Hepatocyte (in vitro differentiated cells): ENCODE measurements around the gene ZMIZ1. TPM values are rescaled to one million over a fixed set of nuclear protein-coding genes. Genes with fewer than 3 reads are reported as not detected.

Experiments
- DNase-seq: peaks from one replicate; pipeline ENCODE4 v3.0.0-alpha.2; 2016; ENCODE audit warnings: low spot score
- H2AFZ ChIP-seq: fragments of 200-600 bp; sonication (generic); 2 replicates; pipeline ENCODE4 v1.6.0; 2016; ENCODE audit warnings: antibody characterized with exemption, mild to moderate bottlenecking
- H3K27ac ChIP-seq: fragments of 200-600 bp; sonication (generic); 2 replicates; pipeline ENCODE4 v1.5.1; 2016; ENCODE audit warnings: mild to moderate bottlenecking
- H3K27me3 ChIP-seq: fragments of 200-600 bp; sonication (generic); 2 replicates; pipeline ENCODE4 v1.6.1; 2016
- H3K36me3 ChIP-seq: fragments of 200-600 bp; sonication (generic); replicated peaks from 2 replicates; pipeline ENCODE4 v1.5.1; 2016; ENCODE audit warnings: low read depth; ENCODE audit not compliant: insufficient read depth
- H3K4me1 ChIP-seq: fragments of 200-600 bp; sonication (generic); 2 replicates; pipeline ENCODE4 v1.5.1; 2016; ENCODE audit warnings: mild to moderate bottlenecking, moderate library complexity; ENCODE audit not compliant: insufficient read depth
- H3K4me2 ChIP-seq: fragments of 200-600 bp; sonication (generic); 2 replicates; pipeline ENCODE4 v1.6.0; 2016
- H3K4me3 ChIP-seq: fragments of 200-600 bp; sonication (generic); 2 replicates; pipeline ENCODE4 v1.5.1; 2016; ENCODE audit warnings: mild to moderate bottlenecking
- H3K79me2 ChIP-seq: fragments of 200-600 bp; sonication (generic); 2 replicates; pipeline ENCODE4 v1.6.0; 2017; ENCODE audit warnings: mild to moderate bottlenecking
- H3K9me2 ChIP-seq: fragments of 200-600 bp; sonication (generic); replicated peaks from 2 replicates; pipeline ENCODE4 v1.6.0; 2017; ENCODE audit warnings: mild to moderate bottlenecking; ENCODE audit not compliant: insufficient read depth
- H3K9me3 ChIP-seq: fragments of 200-600 bp; sonication (generic); 2 replicates; pipeline ENCODE4 v1.5.1; 2016; ENCODE audit warnings: low read depth, mild to moderate bottlenecking
- H4K20me1 ChIP-seq: fragments of 200-600 bp; sonication (generic); 2 replicates; pipeline ENCODE4 v1.6.0; 2016; ENCODE audit warnings: mild to moderate bottlenecking; ENCODE audit not compliant: insufficient read depth, poor library complexity, severe bottlenecking
- EZH2 ChIP-seq: fragments of 200-600 bp; sonication (generic); IDR thresholded peaks from 2 replicates; pipeline ENCODE4 v1.6.1; 2016; ENCODE audit warnings: antibody characterized with exemption, mild to moderate bottlenecking, borderline replicate concordance
- EZH2phosphoT487 ChIP-seq: fragments of 200-600 bp; sonication (generic); IDR thresholded peaks from one replicate; pipeline ENCODE4 v1.6.1; 2018; ENCODE audit warnings: antibody characterized with exemption, mild to moderate bottlenecking, low read depth, moderate library complexity; ENCODE audit not compliant: unreplicated experiment, severe bottlenecking
- WGBS: methylation state at CpG from one replicate; pipeline ENCODE4 v1.1.6; 2016; ENCODE audit warnings: low lambda C conversion rate; ENCODE audit errors: missing lambda C conversion rate; 5-methylcytosine and 5-hydroxymethylcytosine counted together
- polyA plus RNA-seq: library from polyadenylated mRNA; unstranded; fragments of >200 nt; fragmentation: Nextera tagmentation; extraction: Ambion mirVana; gene quantifications from 2 replicates; pipeline ENCODE4 v1.2.1, GENCODE V29; 2016
- total RNA-seq: library from RNA; depleted of rRNA; stranded (reverse); fragments of >200 nt; gene quantifications from 2 replicates; pipeline ENCODE4 v1.2.3, GENCODE V29; 2014
- TF ChIP-seq, protein P1 (sequence below): fragments of 200-600 bp; sonication (generic); IDR thresholded peaks from 2 replicates; pipeline ENCODE4 v1.5.1; 2016; ENCODE audit warnings: antibody characterized with exemption, mild to moderate bottlenecking; ENCODE audit not compliant: poor library complexity

Gene ZMIZ1
- total and polyA plus RNA-seq, 2 experiments from 2014 or later, result 30.9 to 32.4 TPM

DNA sequence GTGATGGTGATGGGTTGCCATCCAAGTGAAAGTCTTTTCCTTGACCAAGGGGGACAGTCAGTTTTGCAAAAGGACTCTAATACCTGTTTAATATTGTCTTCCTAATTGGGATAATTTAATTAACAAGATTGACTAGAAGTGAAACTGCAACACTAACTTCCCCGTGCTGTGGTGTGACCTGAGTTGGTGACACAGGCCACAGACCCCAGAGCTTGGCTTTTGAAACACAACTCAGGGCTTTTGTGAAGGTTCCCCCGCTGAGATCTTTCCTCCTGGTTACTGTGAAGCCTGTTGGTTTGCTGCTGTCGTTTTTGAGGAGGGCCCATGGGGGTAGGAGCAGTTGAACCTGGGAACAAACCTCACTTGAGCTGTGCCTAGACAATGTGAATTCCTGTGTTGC is 285.4 kb downstream of the ZMIZ1 start:
- H3K4me2 ChIP-seq, result no peak overlapping the region
- 66% methylated on average over 3 of the region's 3 CpGs for WGBS
- H3K27me3 ChIP-seq, result no peaks in the 10 kb centered on the region
- no peak overlapping the region for H3K4me3 ChIP-seq
- TF ChIP-seq EZH2phosphoT487 (no peak), EZH2 (no peak)
- TF ChIP-seq, protein P1, sequence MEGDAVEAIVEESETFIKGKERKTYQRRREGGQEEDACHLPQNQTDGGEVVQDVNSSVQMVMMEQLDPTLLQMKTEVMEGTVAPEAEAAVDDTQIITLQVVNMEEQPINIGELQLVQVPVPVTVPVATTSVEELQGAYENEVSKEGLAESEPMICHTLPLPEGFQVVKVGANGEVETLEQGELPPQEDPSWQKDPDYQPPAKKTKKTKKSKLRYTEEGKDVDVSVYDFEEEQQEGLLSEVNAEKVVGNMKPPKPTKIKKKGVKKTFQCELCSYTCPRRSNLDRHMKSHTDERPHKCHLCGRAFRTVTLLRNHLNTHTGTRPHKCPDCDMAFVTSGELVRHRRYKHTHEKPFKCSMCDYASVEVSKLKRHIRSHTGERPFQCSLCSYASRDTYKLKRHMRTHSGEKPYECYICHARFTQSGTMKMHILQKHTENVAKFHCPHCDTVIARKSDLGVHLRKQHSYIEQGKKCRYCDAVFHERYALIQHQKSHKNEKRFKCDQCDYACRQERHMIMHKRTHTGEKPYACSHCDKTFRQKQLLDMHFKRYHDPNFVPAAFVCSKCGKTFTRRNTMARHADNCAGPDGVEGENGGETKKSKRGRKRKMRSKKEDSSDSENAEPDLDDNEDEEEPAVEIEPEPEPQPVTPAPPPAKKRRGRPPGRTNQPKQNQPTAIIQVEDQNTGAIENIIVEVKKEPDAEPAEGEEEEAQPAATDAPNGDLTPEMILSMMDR, result no peak
- H3K27ac ChIP-seq, result no peak overlapping the region
- H4K20me1 ChIP-seq, result no peaks in the 10 kb centered on the region
- DNase-seq, result no peak
- no peaks in the 10 kb centered on the region for H3K9me2 ChIP-seq
- H3K79me2 ChIP-seq, result peaks cover 5% of the 10 kb centered on the region
- no peaks in the 10 kb centered on the region for H3K36me3 ChIP-seq
- H2AFZ ChIP-seq, result no peak overlapping the region
- no peaks in the 10 kb centered on the region for H3K9me3 ChIP-seq
- H3K4me1 ChIP-seq, result peaks cover 2% of the 10 kb centered on the region

DNA sequence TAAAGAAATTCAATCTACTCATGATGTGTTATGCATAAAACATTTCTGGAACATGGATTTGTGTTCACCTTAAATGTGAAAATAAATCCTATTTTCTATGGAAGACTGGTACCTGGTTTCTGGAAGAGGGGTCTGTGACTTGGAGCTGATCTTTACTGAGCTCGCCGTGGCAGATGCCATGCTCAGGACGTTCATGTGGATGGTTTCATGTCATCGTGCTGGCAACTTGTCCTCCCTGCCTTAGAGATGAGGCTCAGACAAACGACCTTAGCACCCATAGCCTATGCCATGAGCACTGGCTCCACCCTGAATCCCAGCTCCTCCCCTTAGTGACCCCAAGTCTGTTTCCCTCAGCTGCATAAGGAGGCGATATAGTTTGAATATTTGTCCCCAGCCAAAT is 285.8 kb downstream of the ZMIZ1 start:
- H3K4me2 ChIP-seq, result no peak overlapping the region
- no peak overlapping the region for H2AFZ ChIP-seq
- H3K9me3 ChIP-seq, result no peaks in the 10 kb centered on the region
- H3K79me2 ChIP-seq, result peaks cover under 1% of the 10 kb centered on the region
- DNase-seq, result no peak
- peaks cover 4% of the 10 kb centered on the region for H3K4me1 ChIP-seq
- H3K27ac ChIP-seq, result no peak overlapping the region
- no peaks in the 10 kb centered on the region for H4K20me1 ChIP-seq
- H3K27me3 ChIP-seq, result no peaks in the 10 kb centered on the region
- TF ChIP-seq, protein P1, result no peak
- no peak for TF ChIP-seq EZH2
- TF ChIP-seq EZH2phosphoT487, result no peak
- H3K36me3 ChIP-seq, result no peaks in the 10 kb centered on the region
- WGBS, result 94% methylated on average over 6 of the region's 6 CpGs
- no peaks in the 10 kb centered on the region for H3K9me2 ChIP-seq
- no peak overlapping the region for H3K4me3 ChIP-seq

DNA sequence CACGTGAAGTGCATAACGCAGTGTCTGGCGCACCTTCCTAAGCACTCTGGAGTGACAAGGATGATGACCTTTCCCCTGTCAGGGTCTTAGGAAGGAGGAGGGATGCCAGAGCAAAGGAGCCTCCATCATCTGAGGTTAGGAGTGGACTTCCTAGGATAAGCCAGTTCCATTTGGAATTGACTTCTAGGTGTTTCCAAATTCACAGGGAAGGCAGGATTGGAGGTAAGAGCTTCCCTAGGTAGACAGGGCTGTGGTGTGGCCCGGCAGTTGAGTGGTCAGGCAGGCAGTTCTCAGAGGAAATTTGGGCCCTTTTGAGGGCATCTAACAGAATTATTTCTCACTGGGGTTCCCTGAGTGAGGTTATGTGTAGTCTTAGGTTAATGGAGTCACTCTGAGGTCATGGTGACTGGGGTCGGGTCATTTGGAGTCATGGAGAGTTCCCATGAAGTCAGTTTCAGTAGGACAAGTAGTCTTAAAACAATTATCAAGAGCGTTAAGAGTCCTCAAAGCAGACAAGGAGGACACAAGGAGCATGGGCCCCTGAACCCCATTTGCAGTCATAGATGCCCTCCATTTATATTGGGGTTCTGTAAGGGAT is 286.8 kb downstream of the ZMIZ1 start:
- no peak for DNase-seq
- Histone ChIP-seq H4K20me1 (no peaks in the 10 kb centered on the region), H3K27me3 (no peaks in the 10 kb centered on the region), H3K79me2 (no peaks in the 10 kb centered on the region), H3K4me3 (no peak overlapping the region), H3K4me2 (no peak overlapping the region), H2AFZ (no peak overlapping the region), H3K9me2 (no peaks in the 10 kb centered on the region), H3K27ac (no peak overlapping the region), H3K9me3 (no peaks in the 10 kb centered on the region), H3K36me3 (no peaks in the 10 kb centered on the region), H3K4me1 (peaks cover 4% of the 10 kb centered on the region)
- WGBS, result 93% methylated on average over 6 of the region's 6 CpGs
- TF ChIP-seq, protein P1, result no peak
- no peak for TF ChIP-seq EZH2phosphoT487
- TF ChIP-seq EZH2, result no peak

DNA sequence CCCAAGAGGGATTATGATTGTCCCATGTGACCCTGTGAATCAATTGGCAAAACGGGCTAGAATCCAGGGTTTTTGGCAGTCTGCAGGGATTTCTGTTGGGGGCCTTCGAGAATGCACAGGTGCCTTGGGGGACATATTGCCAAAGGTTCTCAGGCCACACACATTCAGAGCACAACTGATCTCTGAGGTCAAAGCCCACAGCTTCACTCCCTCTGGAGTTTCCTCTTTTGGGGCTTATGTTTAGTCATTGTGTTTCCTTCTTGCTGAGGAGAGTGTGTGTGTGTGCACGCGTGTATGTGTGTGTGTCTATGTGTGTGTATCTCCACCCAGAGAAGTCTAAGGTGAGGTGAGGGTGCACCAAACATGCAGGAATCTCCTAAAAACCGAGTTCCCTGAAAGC is 287.3 kb downstream of the ZMIZ1 start:
- no peaks in the 10 kb centered on the region for H4K20me1 ChIP-seq
- no peaks in the 10 kb centered on the region for H3K79me2 ChIP-seq
- H3K4me3 ChIP-seq, result no peak overlapping the region
- no peak overlapping the region for H3K4me2 ChIP-seq
- H3K9me3 ChIP-seq, result no peaks in the 10 kb centered on the region
- no peak for DNase-seq
- H3K27ac ChIP-seq, result no peak overlapping the region
- H3K27me3 ChIP-seq, result no peaks in the 10 kb centered on the region
- no peak for TF ChIP-seq EZH2phosphoT487
- no peak for TF ChIP-seq EZH2
- TF ChIP-seq, protein P1, result no peak
- no peaks in the 10 kb centered on the region for H3K9me2 ChIP-seq
- no peak overlapping the region for H2AFZ ChIP-seq
- WGBS, result 94% methylated on average over 5 of the region's 5 CpGs
- no peaks in the 10 kb centered on the region for H3K36me3 ChIP-seq
- peaks cover 4% of the 10 kb centered on the region for H3K4me1 ChIP-seq
